Loucy (cell line): ENCODE measurements around the gene KDR.

Experiments used
- H2AFZ ChIP-seq: fragments of 200-600 bp; sonication (generic); 2 replicates; pipeline ENCODE4 v1.6.0; 2016; ENCODE audit warnings: antibody characterized with exemption, mild to moderate bottlenecking, low read length, moderate library complexity
- H3F3A ChIP-seq: fragments of 200-600 bp; 2 replicates; pipeline ENCODE4 v1.6.0; 2016; ENCODE audit warnings: antibody characterized with exemption, low read depth, mild to moderate bottlenecking
- H3K27me3 ChIP-seq: fragments of 200-600 bp; sonication (generic); 2 replicates; pipeline ENCODE4 v1.6.1; 2014; ENCODE audit warnings: low read length, mild to moderate bottlenecking; ENCODE audit not compliant: insufficient read depth, poor library complexity, severe bottlenecking
- H3K36me3 ChIP-seq: fragments of 200-600 bp; sonication (generic); 2 replicates; pipeline ENCODE4 v1.6.1; 2016; ENCODE audit warnings: low read length; ENCODE audit not compliant: insufficient read depth
- H3K4me1 ChIP-seq: fragments of 200-600 bp; sonication (generic); 2 replicates; pipeline ENCODE4 v1.5.1; 2014; ENCODE audit warnings: low read length, mild to moderate bottlenecking; ENCODE audit not compliant: insufficient read depth, poor library complexity, severe bottlenecking
- H3K4me2 ChIP-seq: fragments of 200-600 bp; sonication (generic); 2 replicates; pipeline ENCODE4 v1.6.0; 2014; ENCODE audit warnings: antibody characterized with exemption, low read length, low read depth, mild to moderate bottlenecking; ENCODE audit not compliant: poor library complexity, severe bottlenecking
- H3K4me3 ChIP-seq: fragments of 200-600 bp; sonication (generic); 2 replicates; pipeline ENCODE4 v1.5.1; 2014; ENCODE audit warnings: low read length, mild to moderate bottlenecking, mixed read lengths; ENCODE audit not compliant: poor library complexity, severe bottlenecking
- H3K79me2 ChIP-seq: fragments of 200-600 bp; sonication (generic); 2 replicates; pipeline ENCODE4 v1.6.1; 2014; ENCODE audit warnings: low read length; ENCODE audit not compliant: insufficient read depth
- H3K9ac ChIP-seq: fragments of 200-600 bp; sonication (generic); 2 replicates; pipeline ENCODE4 v1.6.0; 2014; ENCODE audit warnings: mild to moderate bottlenecking, low read depth, low read length, moderate library complexity; ENCODE audit not compliant: poor library complexity, severe bottlenecking
- H3K9me2 ChIP-seq: fragments of 200-600 bp; sonication (generic); replicated peaks from 2 replicates; pipeline ENCODE4 v1.6.1; 2016; ENCODE audit warnings: low read depth, low read length, mixed read lengths
- H3K9me3 ChIP-seq: fragments of 200-600 bp; sonication (generic); 2 replicates; pipeline ENCODE4 v1.6.1; 2014; ENCODE audit warnings: mild to moderate bottlenecking, antibody characterized with exemption, low read length, low read depth; ENCODE audit not compliant: insufficient read depth
- H4K20me1 ChIP-seq: fragments of 200-600 bp; sonication (generic); 2 replicates; pipeline ENCODE4 v1.6.0; 2014; ENCODE audit warnings: antibody characterized with exemption, low read length, mild to moderate bottlenecking; ENCODE audit not compliant: insufficient read depth, poor library complexity, severe bottlenecking
- CTCF ChIP-seq: fragments of 200-600 bp; sonication (generic); conservative IDR thresholded peaks from 2 replicates; pipeline ENCODE4 v1.5.1; 2014; ENCODE audit warnings: mild to moderate bottlenecking, antibody characterized with exemption, low read length
- EZH2phosphoT487 ChIP-seq: fragments of 200-600 bp; IDR thresholded peaks from 2 replicates; pipeline ENCODE4 v1.6.1; 2018; ENCODE audit warnings: antibody characterized with exemption, mild to moderate bottlenecking, moderate library complexity, borderline replicate concordance

The KDR gene

GRCh38 chr4:55161739-55162138, 36.3 kb upstream of the KDR start:
- Histone ChIP-seq H3K79me2 (no peaks in the 10 kb centered on the region), H3F3A (no peaks in the 10 kb centered on the region), H4K20me1 (no peaks in the 10 kb centered on the region), H3K9me2 (no peaks in the 10 kb centered on the region), H3K4me1 (no peaks in the 10 kb centered on the region), H2AFZ (no peak overlapping the region), H3K4me2 (no peak overlapping the region), H3K9ac (no peak overlapping the region), H3K36me3 (no peaks in the 10 kb centered on the region), H3K4me3 (no peak overlapping the region), H3K27me3 (no peaks in the 10 kb centered on the region), H3K9me3 (no peaks in the 10 kb centered on the region)
- TF ChIP-seq EZH2phosphoT487 = no peak
- no peak for TF ChIP-seq CTCF

- no peak overlapping the region for H2AFZ ChIP-seq
- H3K9me2 ChIP-seq = no peaks in the 10 kb centered on the region
- H3K9me3 ChIP-seq = no peaks in the 10 kb centered on the region
- H3K79me2 ChIP-seq = no peaks in the 10 kb centered on the region
- H3K4me1 ChIP-seq = no peaks in the 10 kb centered on the region
- H3K4me3 ChIP-seq = no peak overlapping the region
- TF ChIP-seq EZH2phosphoT487 (no peak), CTCF (no peak)
- no peaks in the 10 kb centered on the region for H3K36me3 ChIP-seq
- no peaks in the 10 kb centered on the region for H3K27me3 ChIP-seq
- no peak overlapping the region for H3K4me2 ChIP-seq
- H3K9ac ChIP-seq = no peak overlapping the region
- no peaks in the 10 kb centered on the region for H3F3A ChIP-seq
- no peaks in the 10 kb centered on the region for H4K20me1 ChIP-seq
Observed at GRCh38 chr4:55159851-55160250, 34.5 kb upstream of the KDR start.

GRCh38 chr4:55158957-55159356, 33.6 kb upstream of the KDR start:
- H3K79me2 ChIP-seq = no peaks in the 10 kb centered on the region
- no peaks in the 10 kb centered on the region for H3K27me3 ChIP-seq
- no peak overlapping the region for H2AFZ ChIP-seq
- H3K4me3 ChIP-seq = no peak overlapping the region
- no peaks in the 10 kb centered on the region for H3K36me3 ChIP-seq
- no peak; the same call in 1 of the 2 replicates for TF ChIP-seq CTCF
- no peak for TF ChIP-seq EZH2phosphoT487
- H3K4me1 ChIP-seq = no peaks in the 10 kb centered on the region
- no peaks in the 10 kb centered on the region for H3K9me2 ChIP-seq
- H3F3A ChIP-seq = no peaks in the 10 kb centered on the region
- no peak overlapping the region for H3K9ac ChIP-seq
- H3K9me3 ChIP-seq = no peaks in the 10 kb centered on the region
- no peaks in the 10 kb centered on the region for H4K20me1 ChIP-seq
- no peak overlapping the region for H3K4me2 ChIP-seq
